ENCODE results near the gene LHPP.

Gene LHPP

GRCh38 chr10:124658591-124659242, 197.1 kb downstream of the LHPP start:
- no peak for DNase-seq (ENCODE audit: low spot score)

GRCh38 chr10:124659380-124659779, 197.8 kb downstream of the LHPP start:
- no peak for DNase-seq (ENCODE audit: low spot score)

- DNase-seq (ENCODE audit: low spot score), result no peak
Measured at GRCh38 chr10:124660404-124661125, 198.9 kb downstream of the LHPP start.

GRCh38 chr10:124661660-124662180, 200.1 kb downstream of the LHPP start:
- DNase-seq (ENCODE audit: low spot score), result no peak

- DNase-seq (ENCODE audit: low spot score), result no peak
Measured at GRCh38 chr10:124663228-124663627, 201.6 kb downstream of the LHPP start.
